ENCODE measurements around the gene C12orf75. TPM values are rescaled to one million over a fixed set of nuclear protein-coding genes. Genes with fewer than 3 reads are reported as not detected.

The C12orf75 gene
- total RNA-seq, 1 experiment from 2014 or later = 46.0 TPM

DNA sequence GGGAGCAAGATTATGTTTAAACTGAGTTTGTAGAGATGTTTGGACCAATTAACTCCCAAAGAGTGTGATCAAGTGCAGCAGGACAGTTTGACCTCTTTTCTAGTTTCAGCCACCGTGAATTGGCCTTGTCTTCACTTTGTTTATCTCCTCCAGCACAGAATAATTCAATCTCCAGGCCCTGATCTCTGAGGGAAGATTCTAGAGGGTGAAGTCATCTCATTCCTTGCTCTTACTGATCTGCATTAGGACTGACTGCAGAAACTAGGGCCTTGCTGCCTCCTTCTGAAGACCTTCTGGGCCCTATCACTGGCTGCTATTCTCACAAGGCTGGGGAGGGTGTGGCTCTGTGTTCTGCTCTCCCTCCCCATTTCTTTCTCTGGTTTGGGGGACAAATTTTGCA lies 29.4 kb downstream of the C12orf75 start:
- intact Hi-C loops (cut with micrococcal nuclease; ENCODE audit: unreplicated experiment) = no loop called here
- DNase-seq (ENCODE audit: low spot score) = no peak
- H3K4me3 ChIP-seq (ENCODE audit: low read depth, low read length, poor library complexity, severe bottlenecking) = no peak overlapping the region
- no peaks in the 10 kb centered on the region for H3K36me3 ChIP-seq (ENCODE audit: insufficient read depth, low read length, poor library complexity, severe bottlenecking)
- no peak overlapping the region for H3K27ac ChIP-seq (ENCODE audit: low read depth, low read length, poor library complexity, severe bottlenecking)
- no peaks in the 10 kb centered on the region for H3K4me1 ChIP-seq (ENCODE audit: insufficient read depth, low read length, poor library complexity, severe bottlenecking)
- H3K27me3 ChIP-seq (replicated peaks; ENCODE audit: insufficient read depth, low read depth, low read length, poor library complexity) = no peaks in the 10 kb centered on the region
- no peak for TF ChIP-seq EZH2 (IDR thresholded peaks at IDR 0.05; ENCODE audit: borderline replicate concordance, low read depth, low read length, poor library complexity, severe bottlenecking)
- TF ChIP-seq, protein P1, sequence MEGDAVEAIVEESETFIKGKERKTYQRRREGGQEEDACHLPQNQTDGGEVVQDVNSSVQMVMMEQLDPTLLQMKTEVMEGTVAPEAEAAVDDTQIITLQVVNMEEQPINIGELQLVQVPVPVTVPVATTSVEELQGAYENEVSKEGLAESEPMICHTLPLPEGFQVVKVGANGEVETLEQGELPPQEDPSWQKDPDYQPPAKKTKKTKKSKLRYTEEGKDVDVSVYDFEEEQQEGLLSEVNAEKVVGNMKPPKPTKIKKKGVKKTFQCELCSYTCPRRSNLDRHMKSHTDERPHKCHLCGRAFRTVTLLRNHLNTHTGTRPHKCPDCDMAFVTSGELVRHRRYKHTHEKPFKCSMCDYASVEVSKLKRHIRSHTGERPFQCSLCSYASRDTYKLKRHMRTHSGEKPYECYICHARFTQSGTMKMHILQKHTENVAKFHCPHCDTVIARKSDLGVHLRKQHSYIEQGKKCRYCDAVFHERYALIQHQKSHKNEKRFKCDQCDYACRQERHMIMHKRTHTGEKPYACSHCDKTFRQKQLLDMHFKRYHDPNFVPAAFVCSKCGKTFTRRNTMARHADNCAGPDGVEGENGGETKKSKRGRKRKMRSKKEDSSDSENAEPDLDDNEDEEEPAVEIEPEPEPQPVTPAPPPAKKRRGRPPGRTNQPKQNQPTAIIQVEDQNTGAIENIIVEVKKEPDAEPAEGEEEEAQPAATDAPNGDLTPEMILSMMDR (conservative IDR thresholded peaks at IDR 0.05; ENCODE audit: low read depth, low read length) = no peak
- no TSS peak for BruUV-seq (replicated peaks)
- no peaks in the 10 kb centered on the region for H3K9me3 ChIP-seq (ENCODE audit: low read depth, low read length, poor library complexity, severe bottlenecking)
- ChIA-PET CTCF (no interaction called here), POLR2A (ENCODE audit: low non-redundant PET) (no interaction called here)

DNA sequence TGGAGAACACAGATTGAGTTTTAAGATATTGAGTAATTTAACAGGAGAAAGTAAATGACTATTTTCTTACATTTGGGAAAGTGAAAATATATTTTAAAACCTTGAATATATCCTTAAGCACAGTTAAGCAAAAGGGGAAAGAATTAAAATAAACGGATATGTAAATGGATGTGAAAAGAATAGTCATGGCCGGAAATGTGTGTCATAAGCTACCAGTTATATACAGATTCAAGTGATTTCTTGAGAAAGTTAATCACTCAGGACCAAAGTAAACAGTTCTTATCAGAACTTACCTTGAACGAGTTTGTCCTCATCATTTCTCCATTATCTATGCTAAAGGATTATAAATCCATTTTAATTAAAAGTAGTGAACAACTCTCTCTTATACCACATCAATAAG lies 33.4 kb downstream of the C12orf75 start:
- no peak overlapping the region for H3K27ac ChIP-seq (ENCODE audit: low read depth, low read length, poor library complexity, severe bottlenecking)
- no peak overlapping the region for H3K4me3 ChIP-seq (ENCODE audit: low read depth, low read length, poor library complexity, severe bottlenecking)
- DNase-seq (ENCODE audit: low spot score) = no peak
- BruUV-seq (replicated peaks) = no TSS peak
- TF ChIP-seq, protein P1 (conservative IDR thresholded peaks at IDR 0.05; ENCODE audit: low read depth, low read length) = no peak
- TF ChIP-seq EZH2 (IDR thresholded peaks at IDR 0.05; ENCODE audit: borderline replicate concordance, low read depth, low read length, poor library complexity, severe bottlenecking) = no peak
- H3K27me3 ChIP-seq (replicated peaks; ENCODE audit: insufficient read depth, low read depth, low read length, poor library complexity) = no peaks in the 10 kb centered on the region
- H3K9me3 ChIP-seq (ENCODE audit: low read depth, low read length, poor library complexity, severe bottlenecking) = no peaks in the 10 kb centered on the region
- CTCF ChIA-PET = no interaction called here
- no peaks in the 10 kb centered on the region for H3K36me3 ChIP-seq (ENCODE audit: insufficient read depth, low read length, poor library complexity, severe bottlenecking)
- H3K4me1 ChIP-seq (ENCODE audit: insufficient read depth, low read length, poor library complexity, severe bottlenecking) = no peaks in the 10 kb centered on the region
- intact Hi-C loops (cut with micrococcal nuclease; ENCODE audit: unreplicated experiment) = no loop called here
- POLR2A ChIA-PET (ENCODE audit: low non-redundant PET) = no interaction called here

DNA sequence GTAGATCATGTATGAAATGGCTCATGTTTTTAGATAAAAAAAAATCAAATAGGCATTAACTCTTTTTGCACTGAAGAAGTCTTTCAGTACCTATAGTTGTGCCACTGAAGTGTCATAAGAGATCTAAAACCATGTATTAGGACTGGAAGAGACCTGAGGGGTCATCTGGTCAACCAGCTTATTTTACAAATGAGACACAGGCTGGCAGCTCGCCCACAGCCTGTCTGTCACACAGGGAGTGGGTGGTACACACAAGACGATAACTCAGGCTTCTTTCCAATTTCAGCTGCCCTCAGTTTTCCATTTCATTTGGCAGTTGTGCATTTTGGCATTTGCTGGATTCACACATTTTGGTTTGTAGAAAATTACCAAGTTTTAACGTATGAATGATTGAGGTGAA lies 34.7 kb downstream of the C12orf75 start:
- intact Hi-C loops (cut with micrococcal nuclease; ENCODE audit: unreplicated experiment) = no loop called here
- DNase-seq (ENCODE audit: low spot score) = no peak
- no peak overlapping the region for H3K4me3 ChIP-seq (ENCODE audit: low read depth, low read length, poor library complexity, severe bottlenecking)
- H3K27me3 ChIP-seq (replicated peaks; ENCODE audit: insufficient read depth, low read depth, low read length, poor library complexity) = no peaks in the 10 kb centered on the region
- TF ChIP-seq, protein P1 (conservative IDR thresholded peaks at IDR 0.05; ENCODE audit: low read depth, low read length) = no peak
- TF ChIP-seq EZH2 (IDR thresholded peaks at IDR 0.05; ENCODE audit: borderline replicate concordance, low read depth, low read length, poor library complexity, severe bottlenecking) = no peak
- no peak overlapping the region for H3K27ac ChIP-seq (ENCODE audit: low read depth, low read length, poor library complexity, severe bottlenecking)
- H3K4me1 ChIP-seq (ENCODE audit: insufficient read depth, low read length, poor library complexity, severe bottlenecking) = no peaks in the 10 kb centered on the region
- CTCF ChIA-PET = no interaction called here
- POLR2A ChIA-PET (ENCODE audit: low non-redundant PET) = no interaction called here
- no TSS peak for BruUV-seq (replicated peaks)
- H3K9me3 ChIP-seq (ENCODE audit: low read depth, low read length, poor library complexity, severe bottlenecking) = no peaks in the 10 kb centered on the region
- no peaks in the 10 kb centered on the region for H3K36me3 ChIP-seq (ENCODE audit: insufficient read depth, low read length, poor library complexity, severe bottlenecking)

Measured in A673 (cell line).